Measurements from ENCODE around the gene TSHR. TPM values are rescaled to one million over a fixed set of nuclear protein-coding genes. Genes with fewer than 3 reads are reported as not detected.

Gene TSHR
- total RNA-seq, 1 experiment from 2014 or later: not detected

Other genes with a start within 250 kb of the TSHR start
- gene CEP128, start 13.9 kb upstream of the TSHR start, total RNA-seq (2021; ENCODE audit: unreplicated experiment): 16.4 TPM

All from HCT116 (cell line).